HepG2 (cell line): Measurements from ENCODE around the gene FUCA1. TPM values are rescaled to one million over a fixed set of nuclear protein-coding genes. Genes with fewer than 3 reads are reported as not detected.

Experiments
- AGO1 ChIP-seq: fragments of 200-400 bp; formaldehyde crosslinking; IDR thresholded peaks from 2 replicates; pipeline ENCODE4 v1.6.1; 2017; ENCODE audit warnings: mild to moderate bottlenecking, low read depth, low read length, moderate library complexity; ENCODE audit not compliant: poor library complexity, severe bottlenecking
- ATF3 ChIP-seq: sonication (generic); formaldehyde crosslinking; IDR thresholded peaks from 2 replicates; pipeline ENCODE4 v1.4.0; 2020; ENCODE audit warnings: missing genetic modification reagents
- BRCA1 ChIP-seq: sonication (generic); formaldehyde crosslinking; IDR thresholded peaks from 2 replicates; pipeline ENCODE4 v1.4.0; 2020; ENCODE audit warnings: missing genetic modification reagents
- BRD4 ChIP-seq: sonication (generic); formaldehyde crosslinking; IDR thresholded peaks from 2 replicates; pipeline ENCODE4 v1.4.0; 2020; ENCODE audit warnings: missing genetic modification reagents
- FOXK2 ChIP-seq: fragments of 450-650 bp; IDR thresholded peaks from 2 replicates; pipeline ENCODE4 v1.6.1; 2016
- IRF1 ChIP-seq: sonication (generic); formaldehyde crosslinking; IDR thresholded peaks from 2 replicates; pipeline ENCODE4 v1.4.0; 2020; ENCODE audit warnings: low read depth, mild to moderate bottlenecking, missing genetic modification reagents
- MED1 ChIP-seq: sonication (generic); formaldehyde crosslinking; IDR thresholded peaks from 2 replicates; pipeline ENCODE4 v1.4.0; 2020; ENCODE audit warnings: missing genetic modification reagents
- RFXANK ChIP-seq: IDR thresholded peaks from 2 replicates; pipeline ENCODE4 v1.6.1; 2016
- SCMH1 ChIP-seq: sonication (generic); formaldehyde crosslinking; IDR thresholded peaks from 2 replicates; pipeline ENCODE4 v1.9.0; 2021; ENCODE audit warnings: missing genetic modification reagents, mild to moderate bottlenecking, borderline replicate concordance
- SMYD3 ChIP-seq: sonication (generic); formaldehyde crosslinking; IDR thresholded peaks from 2 replicates; pipeline ENCODE4 v1.8.1; 2023; ENCODE audit warnings: mild to moderate bottlenecking, missing genetic modification reagents
- YEATS4 ChIP-seq: sonication (generic); formaldehyde crosslinking; IDR thresholded peaks from 2 replicates; pipeline ENCODE4 v1.4.0; 2020; ENCODE audit warnings: missing genetic modification reagents, borderline replicate concordance
- ZC3H4 ChIP-seq: sonication (generic); formaldehyde crosslinking; IDR thresholded peaks from 2 replicates; pipeline ENCODE4 v1.4.0; 2020; ENCODE audit warnings: missing genetic modification reagents, borderline replicate concordance
- ZGPAT ChIP-seq: IDR thresholded peaks from 2 replicates; pipeline ENCODE4 v1.6.1; 2016; ENCODE audit warnings: mild to moderate bottlenecking
- ZNF431 ChIP-seq: sonication (generic); formaldehyde crosslinking; IDR thresholded peaks from 2 replicates; pipeline ENCODE4 v1.9.0; 2022; ENCODE audit warnings: missing genetic modification reagents, low read depth, mild to moderate bottlenecking, borderline replicate concordance
- ZNF550 ChIP-seq: sonication (generic); formaldehyde crosslinking; IDR thresholded peaks from 2 replicates; pipeline ENCODE4 v1.4.0; 2020; ENCODE audit warnings: mild to moderate bottlenecking, missing genetic modification reagents, borderline replicate concordance
- ZNF7 ChIP-seq: IDR thresholded peaks from 2 replicates; pipeline ENCODE4 v1.6.1; 2016; ENCODE audit warnings: missing biosample characterization, missing genetic modification reagents
- ZNF713 ChIP-seq: sonication (generic); formaldehyde crosslinking; IDR thresholded peaks from 2 replicates; pipeline ENCODE4 v1.4.0; 2020; ENCODE audit warnings: mild to moderate bottlenecking, missing genetic modification reagents
- polyA plus RNA-seq, 8 experiments: library from polyadenylated mRNA; depleted of rRNA in 3 of 8; stranded (reverse) in 7 of 8; unstranded in 1 of 8; fragments of >200 nt; fragmentation: Illumina TruSeq in 4 of 8; extraction: Trizol in 4 of 8; gene quantifications; 2 replicates each; pipeline versions ENCODE4 v1.2.1 to v1.2.3, GENCODE V29; 2011 to 2016; ENCODE audit warnings: low read depth in 4 of 8, missing spikeins in 1 of 8, mixed read lengths in 1 of 8; ENCODE audit not compliant: insufficient read depth in 1 of 8
- total RNA-seq, 5 experiments: library from RNA; depleted of rRNA; stranded (reverse); fragments of >200 nt; fragmentation: Illumina TruSeq; extraction: Trizol; gene quantifications; 2 replicates each; pipeline ENCODE4 v1.2.3, GENCODE V29; 2016; ENCODE audit warnings: low read depth in 1 of 5
- TF ChIP-seq, protein P1 (sequence below): sonication (generic); formaldehyde crosslinking; IDR thresholded peaks from 2 replicates; pipeline ENCODE4 v1.9.0; 2021; ENCODE audit warnings: missing genetic modification reagents, borderline replicate concordance
- TF ChIP-seq, protein P2 (sequence below): sonication (generic); formaldehyde crosslinking; IDR thresholded peaks from 2 replicates; pipeline ENCODE4 v1.4.0; 2020; ENCODE audit warnings: missing genetic modification reagents, borderline replicate concordance
- TF ChIP-seq, protein P3 (sequence below): sonication (generic); formaldehyde crosslinking; IDR thresholded peaks from 2 replicates; pipeline ENCODE4 v1.4.0; 2020; ENCODE audit warnings: mild to moderate bottlenecking, low read depth, missing genetic modification reagents

FUCA1 gene
- total and polyA plus RNA-seq, 2 of the 13 experiments (the other 11 are each of a cell fraction or from before 2014, with no cell fraction given) = 32.7 to 33.6 TPM

GRCh38 chr1:23867895-23868556 lies at the start of gene FUCA1 (continued):
- TF ChIP-seq BRCA1 (CRISPR knock-in tag) (peak; percentile 90), MED1 (CRISPR knock-in tag) (peak; percentile 36; the same call in 1 of the 2 replicates), YEATS4 (CRISPR knock-in tag) (peak; percentile 78; the same call in 1 of the 2 replicates), AGO1 (no peak), ATF3 (CRISPR knock-in tag) (0 out of 2 replicates have a peak, but pooled peaks have one; percentile 31), ZNF7 (CRISPR knock-in tag) (no peak), ZGPAT (CRISPR knock-in tag) (peak; percentile 46; the same call in 1 of the 2 replicates), ZNF713 (CRISPR knock-in tag) (peak; percentile 96; the same call in 1 of the 2 replicates), ZNF431 (CRISPR knock-in tag) (no peak), BRD4 (0 out of 2 replicates have a peak, but pooled peaks have one; percentile 60), SCMH1 (CRISPR knock-in tag) (no peak), SMYD3 (CRISPR knock-in tag) (no peak; the same call in 1 of the 2 replicates), FOXK2 (no peak), IRF1 (CRISPR knock-in tag) (no peak), RFXANK (CRISPR knock-in tag) (no peak), ZC3H4 (CRISPR knock-in tag) (no peak), ZNF550 (no peak; the same call in 1 of the 2 replicates)
- TF ChIP-seq, protein P1, sequence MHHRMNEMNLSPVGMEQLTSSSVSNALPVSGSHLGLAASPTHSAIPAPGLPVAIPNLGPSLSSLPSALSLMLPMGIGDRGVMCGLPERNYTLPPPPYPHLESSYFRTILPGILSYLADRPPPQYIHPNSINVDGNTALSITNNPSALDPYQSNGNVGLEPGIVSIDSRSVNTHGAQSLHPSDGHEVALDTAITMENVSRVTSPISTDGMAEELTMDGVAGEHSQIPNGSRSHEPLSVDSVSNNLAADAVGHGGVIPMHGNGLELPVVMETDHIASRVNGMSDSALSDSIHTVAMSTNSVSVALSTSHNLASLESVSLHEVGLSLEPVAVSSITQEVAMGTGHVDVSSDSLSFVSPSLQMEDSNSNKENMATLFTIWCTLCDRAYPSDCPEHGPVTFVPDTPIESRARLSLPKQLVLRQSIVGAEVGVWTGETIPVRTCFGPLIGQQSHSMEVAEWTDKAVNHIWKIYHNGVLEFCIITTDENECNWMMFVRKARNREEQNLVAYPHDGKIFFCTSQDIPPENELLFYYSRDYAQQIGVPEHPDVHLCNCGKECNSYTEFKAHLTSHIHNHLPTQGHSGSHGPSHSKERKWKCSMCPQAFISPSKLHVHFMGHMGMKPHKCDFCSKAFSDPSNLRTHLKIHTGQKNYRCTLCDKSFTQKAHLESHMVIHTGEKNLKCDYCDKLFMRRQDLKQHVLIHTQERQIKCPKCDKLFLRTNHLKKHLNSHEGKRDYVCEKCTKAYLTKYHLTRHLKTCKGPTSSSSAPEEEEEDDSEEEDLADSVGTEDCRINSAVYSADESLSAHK (CRISPR knock-in tag) = no peak
- TF ChIP-seq, protein P2, sequence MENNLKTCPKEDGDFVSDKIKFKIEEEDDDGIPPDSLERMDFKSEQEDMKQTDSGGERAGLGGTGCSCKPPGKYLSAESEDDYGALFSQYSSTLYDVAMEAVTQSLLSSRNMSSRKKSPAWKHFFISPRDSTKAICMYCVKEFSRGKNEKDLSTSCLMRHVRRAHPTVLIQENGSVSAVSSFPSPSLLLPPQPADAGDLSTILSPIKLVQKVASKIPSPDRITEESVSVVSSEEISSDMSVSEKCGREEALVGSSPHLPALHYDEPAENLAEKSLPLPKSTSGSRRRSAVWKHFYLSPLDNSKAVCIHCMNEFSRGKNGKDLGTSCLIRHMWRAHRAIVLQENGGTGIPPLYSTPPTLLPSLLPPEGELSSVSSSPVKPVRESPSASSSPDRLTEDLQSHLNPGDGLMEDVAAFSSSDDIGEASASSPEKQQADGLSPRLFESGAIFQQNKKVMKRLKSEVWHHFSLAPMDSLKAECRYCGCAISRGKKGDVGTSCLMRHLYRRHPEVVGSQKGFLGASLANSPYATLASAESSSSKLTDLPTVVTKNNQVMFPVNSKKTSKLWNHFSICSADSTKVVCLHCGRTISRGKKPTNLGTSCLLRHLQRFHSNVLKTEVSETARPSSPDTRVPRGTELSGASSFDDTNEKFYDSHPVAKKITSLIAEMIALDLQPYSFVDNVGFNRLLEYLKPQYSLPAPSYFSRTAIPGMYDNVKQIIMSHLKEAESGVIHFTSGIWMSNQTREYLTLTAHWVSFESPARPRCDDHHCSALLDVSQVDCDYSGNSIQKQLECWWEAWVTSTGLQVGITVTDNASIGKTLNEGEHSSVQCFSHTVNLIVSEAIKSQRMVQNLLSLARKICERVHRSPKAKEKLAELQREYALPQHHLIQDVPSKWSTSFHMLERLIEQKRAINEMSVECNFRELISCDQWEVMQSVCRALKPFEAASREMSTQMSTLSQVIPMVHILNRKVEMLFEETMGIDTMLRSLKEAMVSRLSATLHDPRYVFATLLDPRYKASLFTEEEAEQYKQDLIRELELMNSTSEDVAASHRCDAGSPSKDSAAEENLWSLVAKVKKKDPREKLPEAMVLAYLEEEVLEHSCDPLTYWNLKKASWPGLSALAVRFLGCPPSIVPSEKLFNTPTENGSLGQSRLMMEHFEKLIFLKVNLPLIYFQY (CRISPR knock-in tag) = peak; percentile 88
- TF ChIP-seq, protein P3, sequence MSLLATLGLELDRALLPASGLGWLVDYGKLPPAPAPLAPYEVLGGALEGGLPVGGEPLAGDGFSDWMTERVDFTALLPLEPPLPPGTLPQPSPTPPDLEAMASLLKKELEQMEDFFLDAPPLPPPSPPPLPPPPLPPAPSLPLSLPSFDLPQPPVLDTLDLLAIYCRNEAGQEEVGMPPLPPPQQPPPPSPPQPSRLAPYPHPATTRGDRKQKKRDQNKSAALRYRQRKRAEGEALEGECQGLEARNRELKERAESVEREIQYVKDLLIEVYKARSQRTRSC = no peak
